Measurements from ENCODE around the gene EEF1AKMT2. TPM values are rescaled to one million over a fixed set of nuclear protein-coding genes. Genes with fewer than 3 reads are reported as not detected.

EEF1AKMT2 gene
- total and polyA plus RNA-seq, 9 of the 15 experiments (the other 6 are each of a cell fraction or from before 2014, with no cell fraction given) = 9.3 to 34.3 (median 23.7) TPM

DNA sequence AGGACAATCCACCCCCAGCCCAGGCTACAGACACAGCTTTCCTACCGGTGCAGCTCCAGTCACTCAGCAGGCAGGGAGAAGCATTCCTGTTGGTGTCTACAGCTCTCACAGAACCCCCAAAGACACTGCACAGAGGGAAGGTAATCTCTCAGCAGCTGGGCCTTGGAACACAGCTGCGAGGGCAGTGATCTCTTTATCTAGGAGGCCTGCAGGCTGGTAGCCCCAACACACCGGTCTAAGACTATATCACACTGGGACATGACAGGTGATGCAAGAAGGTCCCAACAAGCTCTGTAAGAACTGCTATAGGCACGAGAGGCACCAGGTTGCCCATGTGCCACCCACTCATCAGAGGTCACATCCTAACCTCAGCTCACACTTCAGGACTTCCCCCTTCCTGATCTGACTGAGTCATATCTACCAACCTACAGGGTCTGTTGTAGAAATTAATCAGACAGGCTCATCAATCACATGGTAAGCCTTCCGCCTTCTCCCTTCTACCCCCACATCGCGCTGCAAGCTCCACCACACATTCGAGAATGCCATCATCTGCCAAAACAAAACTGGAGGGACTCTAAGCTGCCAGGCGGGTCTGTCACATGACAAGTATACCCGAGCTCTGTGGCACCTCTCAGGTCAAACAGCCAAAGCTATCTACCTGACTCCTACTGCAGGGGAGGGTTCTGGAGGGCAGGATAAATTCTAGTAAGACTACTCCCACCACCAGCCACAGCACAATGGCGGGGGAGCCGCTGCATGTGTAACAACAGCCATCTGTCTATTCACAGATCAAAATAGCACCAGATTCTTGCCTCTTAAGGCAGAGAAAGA, 73.6 kb downstream of the EEF1AKMT2 start (continued):
- TF ChIP-seq, protein P1, sequence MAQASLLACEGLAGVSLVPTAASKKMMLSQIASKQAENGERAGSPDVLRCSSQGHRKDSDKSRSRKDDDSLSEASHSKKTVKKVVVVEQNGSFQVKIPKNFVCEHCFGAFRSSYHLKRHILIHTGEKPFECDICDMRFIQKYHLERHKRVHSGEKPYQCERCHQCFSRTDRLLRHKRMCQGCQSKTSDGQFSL (CRISPR knock-in tag; IDR thresholded peaks at IDR 0.05) = no peak
- TF ChIP-seq, protein P1 (tag; IDR thresholded peaks at IDR 0.05) = peak in 1 of 2 experiments; percentile 33; a peak in 1 of 4 replicates
- no peak for TF ChIP-seq ZNF57 (CRISPR knock-in tag; IDR thresholded peaks at IDR 0.05)
- TF ChIP-seq ZNF3 (CRISPR knock-in tag; IDR thresholded peaks at IDR 0.05) = no peak
- TF ChIP-seq, protein P2, sequence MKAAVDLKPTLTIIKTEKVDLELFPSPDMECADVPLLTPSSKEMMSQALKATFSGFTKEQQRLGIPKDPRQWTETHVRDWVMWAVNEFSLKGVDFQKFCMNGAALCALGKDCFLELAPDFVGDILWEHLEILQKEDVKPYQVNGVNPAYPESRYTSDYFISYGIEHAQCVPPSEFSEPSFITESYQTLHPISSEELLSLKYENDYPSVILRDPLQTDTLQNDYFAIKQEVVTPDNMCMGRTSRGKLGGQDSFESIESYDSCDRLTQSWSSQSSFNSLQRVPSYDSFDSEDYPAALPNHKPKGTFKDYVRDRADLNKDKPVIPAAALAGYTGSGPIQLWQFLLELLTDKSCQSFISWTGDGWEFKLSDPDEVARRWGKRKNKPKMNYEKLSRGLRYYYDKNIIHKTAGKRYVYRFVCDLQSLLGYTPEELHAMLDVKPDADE (conservative IDR thresholded peaks at IDR 0.05; ENCODE audit: control insufficient read depth, low read depth, low read length) = peak; percentile 73
- TF ChIP-seq NFIX (CRISPR knock-in tag; IDR thresholded peaks at IDR 0.05; ENCODE audit: low read depth) = no peak
- TF ChIP-seq, protein P3, sequence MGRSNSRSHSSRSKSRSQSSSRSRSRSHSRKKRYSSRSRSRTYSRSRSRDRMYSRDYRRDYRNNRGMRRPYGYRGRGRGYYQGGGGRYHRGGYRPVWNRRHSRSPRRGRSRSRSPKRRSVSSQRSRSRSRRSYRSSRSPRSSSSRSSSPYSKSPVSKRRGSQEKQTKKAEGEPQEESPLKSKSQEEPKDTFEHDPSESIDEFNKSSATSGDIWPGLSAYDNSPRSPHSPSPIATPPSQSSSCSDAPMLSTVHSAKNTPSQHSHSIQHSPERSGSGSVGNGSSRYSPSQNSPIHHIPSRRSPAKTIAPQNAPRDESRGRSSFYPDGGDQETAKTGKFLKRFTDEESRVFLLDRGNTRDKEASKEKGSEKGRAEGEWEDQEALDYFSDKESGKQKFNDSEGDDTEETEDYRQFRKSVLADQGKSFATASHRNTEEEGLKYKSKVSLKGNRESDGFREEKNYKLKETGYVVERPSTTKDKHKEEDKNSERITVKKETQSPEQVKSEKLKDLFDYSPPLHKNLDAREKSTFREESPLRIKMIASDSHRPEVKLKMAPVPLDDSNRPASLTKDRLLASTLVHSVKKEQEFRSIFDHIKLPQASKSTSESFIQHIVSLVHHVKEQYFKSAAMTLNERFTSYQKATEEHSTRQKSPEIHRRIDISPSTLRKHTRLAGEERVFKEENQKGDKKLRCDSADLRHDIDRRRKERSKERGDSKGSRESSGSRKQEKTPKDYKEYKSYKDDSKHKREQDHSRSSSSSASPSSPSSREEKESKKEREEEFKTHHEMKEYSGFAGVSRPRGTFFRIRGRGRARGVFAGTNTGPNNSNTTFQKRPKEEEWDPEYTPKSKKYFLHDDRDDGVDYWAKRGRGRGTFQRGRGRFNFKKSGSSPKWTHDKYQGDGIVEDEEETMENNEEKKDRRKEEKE (IDR thresholded peaks at IDR 0.05; ENCODE audit: borderline replicate concordance in 1 of 2, control insufficient read depth in 1 of 2, low read depth in 2 of 2, low read length in 1 of 2) = no peak
- peak; percentile 91 for TF ChIP-seq CEBPB (tag; IDR thresholded peaks at IDR 0.05)
- no peak for TF ChIP-seq MYBL2 (IDR thresholded peaks at IDR 0.05; ENCODE audit: low read depth)
- TF ChIP-seq MYBL2 (CRISPR knock-in tag; IDR thresholded peaks at IDR 0.05; ENCODE audit: borderline replicate concordance) = no peak
- TF ChIP-seq ZNF445 (CRISPR knock-in tag; IDR thresholded peaks at IDR 0.05; ENCODE audit: low read depth) = no peak
- 0 out of 4 replicates have a peak, but pooled peaks of 1 of the 2 experiments have one; percentile 17 for TF ChIP-seq FOXK2 (conservative IDR thresholded peaks at IDR 0.05 in 1 of 2, IDR thresholded peaks at IDR 0.05 in 1 of 2; ENCODE audit: low read depth in 2 of 2)
- peak; percentile 98 for TF ChIP-seq ZNF589 (CRISPR knock-in tag; IDR thresholded peaks at IDR 0.05; ENCODE audit: low read depth)
- TF ChIP-seq FOXA1 (IDR thresholded peaks at IDR 0.05; ENCODE audit: borderline replicate concordance) = no peak
- TF ChIP-seq, protein P4, sequence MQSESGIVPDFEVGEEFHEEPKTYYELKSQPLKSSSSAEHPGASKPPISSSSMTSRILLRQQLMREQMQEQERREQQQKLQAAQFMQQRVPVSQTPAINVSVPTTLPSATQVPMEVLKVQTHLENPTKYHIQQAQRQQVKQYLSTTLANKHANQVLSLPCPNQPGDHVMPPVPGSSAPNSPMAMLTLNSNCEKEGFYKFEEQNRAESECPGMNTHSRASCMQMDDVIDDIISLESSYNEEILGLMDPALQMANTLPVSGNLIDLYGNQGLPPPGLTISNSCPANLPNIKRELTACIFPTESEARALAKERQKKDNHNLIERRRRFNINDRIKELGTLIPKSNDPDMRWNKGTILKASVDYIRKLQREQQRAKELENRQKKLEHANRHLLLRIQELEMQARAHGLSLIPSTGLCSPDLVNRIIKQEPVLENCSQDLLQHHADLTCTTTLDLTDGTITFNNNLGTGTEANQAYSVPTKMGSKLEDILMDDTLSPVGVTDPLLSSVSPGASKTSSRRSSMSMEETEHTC (IDR thresholded peaks at IDR 0.05) = no peak; the same call in 1 of the 2 replicates
- TF ChIP-seq CC2D1A (IDR thresholded peaks at IDR 0.05) = peak; percentile 95; the same call in 1 of the 2 replicates
- peak; percentile 95 for TF ChIP-seq GATA2 (CRISPR knock-in tag; IDR thresholded peaks at IDR 0.05)
- TF ChIP-seq HDAC6 (IDR thresholded peaks at IDR 0.05; ENCODE audit: low read depth, low read length) = no peak
- no peak for TF ChIP-seq ETS2 (tag; IDR thresholded peaks at IDR 0.05; ENCODE audit: borderline replicate concordance, poor library complexity, severe bottlenecking)
